GDM1 (cell line): ENCODE data around the gene CD248.
A peak's percentile ranks its signal among the peaks of the same experiment; 100 is the strongest.
"Not testable (repeated sequence)": the region's sequence is repeated elsewhere in the genome, so short reads cannot be mapped to it uniquely, and the experiment has no call there.

ENCODE experiments used
- DNase-seq: peaks from one replicate; lab custom pipeline; 2025; lab: John Stamatoyannopoulos, UW

CD248 gene

DNA sequence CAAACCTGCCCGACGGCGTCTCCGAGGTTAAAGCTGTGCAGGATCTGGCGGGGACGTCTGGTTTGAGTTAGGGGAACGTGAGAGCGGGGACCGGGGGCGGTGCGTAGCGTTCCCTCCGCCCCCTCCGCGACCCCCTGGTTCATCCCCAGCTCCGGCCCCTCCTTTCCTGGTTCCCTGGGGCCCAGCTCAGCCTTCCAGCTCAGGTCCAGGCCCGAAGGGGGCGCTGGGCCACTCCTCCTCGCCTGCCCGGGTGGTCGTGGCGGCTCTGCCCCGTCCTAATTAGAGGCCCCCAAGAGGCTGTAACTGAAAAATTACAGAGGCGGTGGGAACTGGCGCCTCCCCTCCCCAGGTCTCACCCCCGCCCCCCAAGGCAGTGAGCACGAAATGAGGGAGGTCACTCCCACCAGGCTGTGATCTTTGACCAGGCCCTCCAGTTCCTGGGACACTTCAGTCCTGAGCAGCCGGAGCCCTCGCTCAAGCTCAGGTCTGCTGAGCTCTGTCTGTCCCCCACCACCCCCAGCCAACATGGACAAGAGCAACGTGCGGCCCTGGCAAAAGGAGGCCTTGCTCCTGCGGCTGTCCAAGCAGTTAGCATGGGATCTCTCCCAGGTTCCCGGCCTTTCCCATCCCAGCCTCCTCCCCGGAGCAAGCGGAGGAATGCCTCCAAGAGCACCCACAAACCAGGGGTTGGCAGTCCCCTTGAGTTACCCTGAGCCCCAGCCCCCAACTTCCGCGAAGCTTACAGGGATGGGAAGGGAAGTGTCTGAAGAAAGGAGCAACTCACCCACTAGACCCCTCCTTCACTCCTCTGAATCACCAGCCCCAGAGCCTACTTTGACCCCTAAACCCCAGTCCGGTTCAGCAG is 3.3 kb downstream of the CD248 start:
- DNase-seq, result no peak

DNA sequence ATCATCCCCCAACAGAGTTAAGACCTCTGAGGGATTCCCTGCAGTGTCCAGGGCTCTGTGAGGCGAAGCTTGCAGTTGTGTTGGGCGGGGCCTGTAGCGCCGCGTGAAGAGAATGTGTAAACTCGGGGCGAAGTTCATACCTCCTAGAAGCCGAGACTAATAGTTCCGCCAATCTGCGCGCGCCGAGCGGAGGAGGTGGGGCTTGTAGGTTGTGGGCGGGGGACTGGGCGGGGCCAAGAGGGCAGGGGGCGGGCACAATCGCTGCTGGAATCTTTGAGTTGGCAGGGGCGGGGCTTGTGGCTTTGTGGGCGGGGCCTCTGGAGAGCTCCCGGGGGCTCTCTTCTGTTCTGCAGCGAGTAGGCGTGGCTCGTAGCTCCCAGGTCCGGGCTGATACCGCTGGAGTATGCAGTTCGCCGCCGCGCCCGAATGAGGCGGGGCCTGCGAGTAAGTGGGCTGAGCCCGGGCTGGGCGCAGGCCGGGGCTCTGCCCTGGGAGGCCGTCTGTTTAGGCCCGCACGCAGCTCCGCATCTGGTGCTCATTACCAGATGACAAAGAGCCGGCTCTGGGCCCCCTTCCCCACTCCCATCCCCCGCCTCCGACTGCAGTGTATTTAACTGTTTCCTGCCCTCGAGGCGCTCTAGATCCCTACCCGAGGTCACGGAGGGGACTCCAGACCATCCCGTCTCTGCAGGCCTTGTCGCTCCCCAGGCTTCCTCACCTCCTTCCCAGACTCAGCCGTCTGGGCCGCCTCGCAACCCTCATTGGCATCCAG is 4.1 kb downstream of the CD248 start:
- DNase-seq, result peak; percentile 93

DNA sequence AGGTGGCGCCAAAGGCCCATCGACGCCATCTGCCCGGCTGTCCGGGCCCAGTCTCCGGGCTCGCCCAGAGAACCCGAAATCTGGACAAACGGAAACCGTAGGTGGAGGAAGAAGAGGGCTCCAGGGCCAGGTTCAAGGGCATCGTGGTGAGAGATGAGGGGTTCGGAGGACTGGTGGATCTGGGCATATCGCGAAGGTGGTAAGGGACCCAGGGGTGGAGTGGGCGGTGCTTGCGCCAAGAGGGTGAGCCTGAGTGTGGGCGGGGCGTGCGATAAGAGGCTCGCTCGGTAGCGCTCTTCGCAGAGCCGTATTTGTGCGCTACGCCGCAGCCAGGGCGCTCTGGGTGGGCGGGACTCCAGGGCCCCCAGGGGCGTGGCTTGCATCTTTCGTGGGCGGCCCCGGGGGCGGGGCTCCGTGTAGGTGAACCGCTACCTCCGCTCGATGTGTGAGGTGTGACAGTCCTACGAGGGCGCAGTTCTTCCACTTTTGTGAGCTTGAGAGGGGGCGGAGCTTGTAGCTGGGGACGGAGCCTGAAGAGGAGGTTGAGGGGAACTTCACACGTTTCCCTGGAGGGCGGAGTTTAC is 4.8 kb downstream of the CD248 start:
- peak; percentile 77 for DNase-seq

DNA sequence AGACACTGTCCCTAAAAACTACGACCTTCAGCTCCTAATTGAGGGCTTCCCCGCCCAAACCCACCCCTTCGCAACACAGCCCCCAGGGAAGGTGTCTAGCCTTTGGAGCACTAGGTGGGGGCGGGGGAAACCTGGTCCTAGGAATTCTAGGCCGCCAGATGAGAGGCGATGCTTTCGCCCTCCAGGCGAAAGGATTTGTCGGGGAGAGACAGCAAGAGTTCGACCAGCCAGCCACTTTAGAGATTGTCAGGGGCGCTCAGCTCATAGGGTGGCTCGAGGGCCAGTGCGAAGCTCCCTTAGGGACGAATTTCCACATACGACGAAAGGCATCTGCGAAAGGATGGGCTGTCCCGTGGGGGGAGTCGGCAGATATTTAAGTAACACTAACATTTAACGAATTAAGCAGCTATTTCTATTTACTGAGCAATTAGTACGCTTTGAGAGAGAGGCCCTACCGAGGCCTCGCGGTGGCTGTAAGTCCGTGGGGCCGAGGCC is 5.3 kb downstream of the CD248 start:
- no peak for DNase-seq

DNA sequence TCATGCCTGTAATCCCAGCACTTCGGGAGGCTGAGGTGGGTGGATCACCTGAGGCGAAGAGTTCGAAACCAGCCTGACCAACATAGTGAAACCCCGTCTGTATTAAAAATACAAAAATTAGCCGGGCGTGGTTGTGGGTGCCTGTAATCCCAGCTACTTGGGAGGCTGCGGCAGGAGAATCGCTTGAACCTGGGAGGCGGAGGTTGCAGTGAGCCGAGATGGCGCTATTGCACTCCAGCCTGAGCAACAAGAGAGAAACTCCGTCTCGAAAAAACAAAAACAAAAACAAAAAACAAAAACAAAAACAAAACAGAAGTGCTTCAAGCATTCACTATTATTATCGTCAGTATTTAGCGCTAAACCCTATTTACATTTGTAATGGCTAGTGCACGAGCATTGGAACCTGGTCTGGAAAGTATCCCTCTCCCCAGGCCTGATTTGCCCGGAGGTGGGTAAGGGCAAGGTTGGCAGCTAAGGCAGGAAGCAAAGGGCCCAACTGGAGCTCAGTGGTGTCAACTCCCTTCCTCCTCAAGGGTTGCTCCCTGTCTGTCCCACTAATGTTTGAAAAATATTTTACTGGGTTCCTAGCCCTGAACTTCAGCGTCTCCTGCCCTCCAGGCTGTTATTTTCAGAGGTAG is 5.9 kb downstream of the CD248 start:
- DNase-seq, result not testable (repeated sequence)

DNA sequence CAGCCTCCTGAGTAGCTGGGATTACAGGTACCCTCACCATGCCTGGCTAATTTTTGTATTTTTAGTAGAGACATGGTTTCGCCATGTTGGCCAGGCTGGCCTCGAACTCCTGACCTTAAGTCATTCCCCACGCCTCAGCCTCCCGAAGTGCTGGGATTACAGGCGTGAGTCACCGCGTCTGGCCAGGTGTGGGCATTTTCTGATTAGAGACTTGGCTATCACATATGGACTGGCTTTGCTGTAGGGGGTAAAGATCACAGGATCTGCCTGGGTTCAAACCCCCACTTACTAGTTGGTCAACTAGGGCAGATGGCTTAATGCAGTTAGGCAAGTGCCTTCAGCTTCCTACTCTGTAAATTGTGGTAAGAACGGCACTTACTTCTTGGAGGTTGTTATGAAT is 6.5 kb downstream of the CD248 start:
- DNase-seq, result no peak

DNA sequence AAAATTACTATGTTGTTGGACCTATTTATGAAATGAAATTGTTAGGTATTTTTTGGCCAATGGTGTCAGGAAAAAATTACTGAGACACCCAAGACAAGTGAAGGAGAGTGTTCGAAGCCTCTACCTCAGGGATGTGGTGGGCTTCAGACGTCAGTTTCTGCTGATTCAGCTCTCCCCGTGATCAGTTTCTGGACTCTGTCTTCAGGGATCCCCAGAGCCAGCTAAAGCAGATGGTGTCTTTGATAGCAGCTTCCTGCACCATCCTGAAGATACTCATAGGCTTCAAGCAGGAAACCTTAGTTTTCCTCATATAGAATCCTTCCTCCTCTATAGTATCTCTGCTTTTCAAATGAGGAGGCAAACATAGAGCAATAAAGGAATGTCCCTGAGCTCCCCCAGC is 7.4 kb downstream of the CD248 start:
- DNase-seq, result no peak

DNA sequence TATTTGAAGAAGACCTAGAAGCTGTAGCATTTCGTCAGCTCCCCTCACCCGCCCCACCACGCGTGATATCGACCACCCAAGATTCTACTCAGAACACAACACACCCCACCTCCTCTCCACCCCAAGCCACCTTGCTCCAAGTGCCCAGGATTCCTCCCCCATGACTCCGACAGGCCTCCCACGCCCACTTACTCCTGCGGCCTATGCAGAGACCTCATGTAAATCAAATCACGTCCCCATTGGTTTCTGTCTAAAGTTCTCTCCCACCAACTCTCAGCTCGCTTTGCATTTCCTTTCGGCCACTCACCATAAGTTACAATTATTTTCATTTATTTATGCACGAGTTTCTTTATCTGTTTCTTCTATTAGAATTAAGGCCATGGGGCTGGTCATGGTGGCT is 14.2 kb downstream of the CD248 start:
- no peak for DNase-seq

DNA sequence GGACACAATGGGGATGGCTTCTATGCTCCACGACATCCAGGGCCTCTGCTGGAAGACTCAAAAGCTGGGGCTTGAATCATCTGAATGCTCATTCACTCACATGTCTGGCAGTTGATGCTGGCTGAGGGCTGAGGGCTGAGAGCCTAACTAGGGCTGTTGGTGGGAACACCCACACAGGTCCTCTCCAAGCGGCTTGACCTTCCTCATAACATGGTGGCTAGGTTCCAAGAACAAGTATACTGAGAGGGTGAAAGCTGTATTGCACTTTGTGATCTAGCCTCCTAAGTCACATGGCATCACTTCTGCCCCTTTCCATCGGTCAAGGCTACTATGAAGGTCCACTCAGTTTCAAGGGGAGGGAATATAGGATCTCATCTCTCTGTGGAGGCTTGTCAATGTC is 17.7 kb downstream of the CD248 start:
- no peak for DNase-seq

DNA sequence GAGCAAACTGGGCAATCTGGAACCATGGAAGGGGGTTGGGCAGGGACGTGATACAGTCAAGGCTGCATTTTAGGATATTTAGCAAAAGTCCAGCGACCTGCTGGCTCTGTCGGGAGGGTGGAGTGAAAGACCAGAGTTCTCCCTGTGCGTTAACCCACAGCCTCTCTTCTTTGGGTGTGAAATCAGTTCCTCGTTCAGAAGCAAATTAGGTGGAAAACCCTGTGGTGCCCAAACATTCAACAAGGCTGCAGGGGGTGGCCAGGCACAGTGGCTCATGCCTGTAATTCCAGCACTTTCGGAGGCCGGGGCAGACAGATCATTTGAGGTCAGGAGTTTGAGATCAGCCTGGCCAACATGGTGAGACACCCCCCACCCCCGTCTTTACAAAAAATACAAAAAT is 19.2 kb downstream of the CD248 start:
- no peak for DNase-seq

DNA sequence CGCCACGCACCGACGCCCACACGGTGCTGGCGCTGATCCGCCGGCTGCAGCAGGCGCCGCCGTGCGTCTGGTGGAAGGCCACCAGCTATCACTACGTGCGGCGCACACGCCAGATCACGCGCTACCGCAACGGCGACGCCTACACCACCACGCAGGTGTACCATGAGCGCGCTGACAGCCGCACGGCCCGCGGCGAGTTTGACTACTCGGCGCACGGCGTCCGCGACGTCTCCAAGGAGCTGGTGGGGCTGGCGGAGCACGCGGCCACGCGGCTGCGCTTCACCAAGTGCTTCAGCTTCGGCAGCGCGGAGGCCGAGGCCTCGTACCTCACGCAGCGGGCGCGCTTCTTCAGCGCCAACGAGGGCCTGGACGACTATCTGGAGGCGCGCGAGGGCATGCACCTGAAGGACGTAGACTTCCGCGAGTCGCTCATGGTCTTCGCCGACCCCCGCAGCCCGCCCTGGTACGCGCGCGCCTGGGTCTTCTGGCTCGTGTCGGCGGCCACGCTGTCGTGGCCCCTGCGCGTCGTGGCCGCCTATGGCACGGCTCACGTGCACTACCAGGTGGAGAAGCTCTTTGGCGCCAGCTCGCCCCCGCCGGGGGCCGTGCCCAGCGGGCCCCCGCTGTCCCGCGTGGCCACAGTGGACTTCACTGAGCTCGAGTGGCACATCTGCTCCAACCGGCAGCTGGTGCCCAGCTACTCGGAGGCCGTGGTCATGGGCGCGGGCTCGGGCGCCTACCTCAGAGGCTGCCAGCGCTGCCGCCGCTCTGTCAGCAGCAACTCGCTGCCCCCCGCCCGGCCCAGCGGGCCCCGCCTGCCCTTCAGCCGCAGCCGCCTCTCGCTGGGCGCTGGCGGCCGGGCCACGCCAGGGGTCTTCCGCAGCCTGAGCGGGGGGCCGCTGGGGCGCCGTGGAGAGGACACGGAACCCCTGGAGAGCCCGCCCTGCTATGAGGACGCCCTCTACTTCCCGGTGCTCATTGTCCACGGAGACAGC is 21.9 kb downstream of the CD248 start:
- DNase-seq, result no peak

DNA sequence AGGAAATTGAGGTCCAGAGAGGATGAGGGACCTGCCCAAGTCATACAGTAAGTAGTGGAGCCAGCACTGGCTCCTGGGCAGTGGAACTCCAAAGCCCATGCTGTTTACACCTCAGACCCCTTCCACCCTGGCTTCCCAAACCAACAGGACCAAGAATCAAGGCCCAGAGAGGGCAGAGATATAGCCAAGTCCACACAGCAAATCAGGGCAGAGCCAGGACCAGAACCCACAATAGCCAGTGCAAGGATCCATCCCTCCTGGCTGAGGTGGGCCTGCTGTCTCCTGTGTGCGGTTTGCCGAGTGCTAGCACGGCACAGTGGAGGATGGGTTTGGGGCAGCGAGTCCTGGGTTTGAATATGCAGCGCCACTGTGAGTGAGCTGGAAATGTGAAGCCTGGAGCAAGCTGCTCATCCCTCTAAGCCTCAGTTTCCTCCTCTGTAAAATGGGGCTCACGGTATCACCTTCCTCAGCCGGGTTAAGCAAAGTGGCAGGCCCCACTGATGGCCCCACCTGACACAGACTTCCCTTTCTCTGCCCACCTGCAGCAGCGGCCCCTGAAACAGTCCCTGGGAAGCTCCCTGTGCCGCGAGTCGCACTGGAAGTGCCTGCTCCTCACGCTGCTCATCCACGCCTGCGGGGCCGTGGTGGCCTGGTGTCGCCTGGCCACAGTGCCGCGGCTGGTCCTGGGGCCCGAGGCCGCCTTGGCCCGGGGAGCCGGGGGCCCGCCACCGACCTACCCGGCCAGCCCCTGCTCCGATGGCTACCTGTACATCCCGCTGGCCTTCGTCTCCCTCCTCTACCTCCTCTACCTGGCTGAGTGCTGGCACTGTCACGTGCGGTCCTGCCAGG is 22.8 kb downstream of the CD248 start:
- no peak for DNase-seq

DNA sequence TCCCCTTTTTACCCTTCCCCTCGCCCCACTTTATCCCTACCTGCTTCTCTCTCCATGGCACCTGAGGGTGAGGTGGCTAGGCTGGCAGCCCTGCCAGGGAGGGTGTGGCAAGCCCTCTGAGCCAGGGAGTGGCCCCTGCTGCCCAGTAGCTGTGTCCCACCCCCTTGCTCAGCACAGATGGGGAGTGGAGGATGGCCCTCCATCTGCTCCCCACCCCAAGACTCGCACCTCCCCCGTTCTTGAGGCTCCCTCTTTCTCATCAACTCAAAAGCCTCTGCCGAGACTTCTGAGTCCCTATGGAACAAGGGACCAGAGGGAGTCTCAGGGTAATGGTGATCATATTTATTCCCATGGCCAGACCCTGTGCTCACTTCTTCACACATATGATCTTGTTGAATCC is 23.5 kb downstream of the CD248 start:
- no peak for DNase-seq

DNA sequence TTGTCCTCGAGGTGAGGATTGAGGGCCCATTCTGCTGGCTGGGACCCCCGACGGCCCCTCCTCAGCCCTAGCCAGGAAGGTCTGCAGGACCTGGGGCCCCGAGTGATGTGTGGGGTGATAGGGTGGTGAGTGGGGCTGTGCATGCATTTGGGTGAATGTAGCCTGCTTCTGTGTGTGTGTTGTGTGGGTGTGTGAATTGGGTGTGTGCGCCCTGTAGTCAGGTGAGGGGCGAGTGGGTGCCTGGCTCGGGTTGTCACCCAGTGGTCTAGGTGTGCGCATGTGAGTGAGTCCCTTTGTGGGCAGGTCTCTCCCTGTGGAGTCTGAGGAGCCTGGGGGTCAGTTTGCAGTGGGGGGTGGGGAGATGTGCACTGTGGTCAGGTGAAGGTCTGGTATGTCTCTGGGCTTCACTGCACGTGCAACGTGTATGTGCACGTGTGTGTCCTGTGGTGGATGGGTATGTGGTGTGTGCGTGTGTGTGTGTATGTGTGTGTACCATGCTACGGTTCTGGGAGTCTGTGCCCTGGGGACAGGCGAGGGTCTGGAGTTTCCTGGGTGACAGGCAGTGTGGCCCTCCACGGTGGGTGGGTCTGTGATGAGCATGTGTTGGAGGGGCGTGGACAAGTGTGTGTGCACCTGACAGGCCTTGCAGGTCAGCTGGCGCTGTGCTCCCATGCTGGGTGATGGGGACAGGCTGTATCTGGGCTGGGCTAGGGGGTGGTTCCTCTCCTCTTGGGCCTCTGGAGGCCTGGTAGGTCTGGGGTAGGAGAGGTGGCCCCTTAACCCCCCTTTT is 24.1 kb downstream of the CD248 start:
- DNase-seq, result no peak

DNA sequence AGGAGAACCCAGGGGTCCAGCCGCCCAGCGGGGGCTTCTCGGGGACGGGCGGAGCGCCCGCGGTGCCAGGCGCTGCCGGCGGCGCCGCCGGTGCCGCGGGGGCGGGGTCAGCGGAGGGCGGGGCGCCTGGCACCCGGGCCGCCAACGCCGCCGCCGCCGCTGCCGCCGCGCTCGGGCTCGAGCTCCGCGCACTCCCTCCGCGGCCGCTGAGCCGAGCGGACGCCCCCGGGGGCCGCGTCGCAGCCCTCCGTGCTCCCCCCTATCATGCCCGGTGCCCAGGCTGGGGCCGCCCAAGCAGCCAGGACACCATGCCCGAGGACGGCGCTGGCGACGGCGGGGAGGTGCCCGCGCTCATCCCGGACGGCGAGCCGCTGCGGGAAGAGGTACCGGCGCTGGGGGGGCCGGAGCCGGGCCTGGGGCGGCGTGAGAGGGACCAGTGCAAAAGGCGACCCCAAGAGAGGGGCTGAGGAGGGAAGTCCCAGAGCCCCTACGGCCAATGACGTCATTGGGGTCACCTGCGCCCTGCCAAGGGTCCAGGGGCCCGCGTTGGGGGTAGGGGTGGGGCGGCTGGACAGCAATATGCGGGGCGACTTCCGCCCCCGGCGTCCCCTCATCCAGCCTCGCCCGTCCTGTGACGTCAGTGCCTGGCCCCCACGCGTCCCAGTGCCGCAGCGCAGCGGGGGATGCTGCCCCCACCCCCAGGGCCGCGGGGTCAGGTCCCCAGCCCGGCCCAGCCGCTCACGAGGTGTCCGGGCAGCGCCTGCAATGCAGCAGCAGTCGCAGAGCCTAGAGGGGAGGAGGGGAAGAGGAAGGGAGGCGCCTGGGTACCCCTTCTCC is 24.9 kb downstream of the CD248 start, which contains the start of gene TMEM151A:
Gene TMEM151A, plus strand, starts transcription at position 189 of the 837 bp plus-strand sequence. Its CDS starts 120 bp downstream, at position 309.
- DNase-seq, result no peak

DNA sequence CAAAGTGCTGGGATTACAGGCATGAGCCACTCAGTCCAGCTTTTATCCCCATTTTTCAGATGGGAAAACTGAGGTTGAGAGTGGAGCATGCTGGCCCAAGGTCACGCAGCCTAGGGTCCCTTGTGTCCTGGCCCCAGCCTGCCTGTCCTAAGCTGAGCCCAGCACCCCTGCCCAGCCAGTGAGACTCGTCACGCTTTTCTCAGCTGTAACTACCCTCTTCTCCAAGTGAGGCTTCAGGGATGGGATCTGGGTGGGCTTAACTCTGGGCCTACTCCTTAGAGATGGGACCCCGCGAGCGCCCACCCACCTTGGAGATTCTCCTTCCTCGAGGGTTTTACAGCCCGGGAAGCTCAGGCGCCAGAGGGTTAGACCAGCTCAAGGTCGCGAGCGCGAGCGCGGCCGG is 25.5 kb downstream of the CD248 start:
- no peak for DNase-seq

DNA sequence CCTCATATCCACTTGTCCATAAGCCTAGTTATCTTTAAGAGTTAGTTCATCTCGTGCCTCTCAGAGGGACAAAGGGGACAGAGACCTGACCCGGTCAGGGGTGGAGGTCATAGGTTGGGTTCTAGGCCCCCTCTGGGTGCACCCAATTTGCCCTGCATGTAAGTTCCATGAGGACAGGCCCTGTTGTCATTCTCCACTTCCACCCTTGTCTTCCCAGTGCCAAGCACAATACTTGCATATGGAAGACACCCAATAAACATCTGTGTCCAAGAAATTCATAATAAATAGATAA is 26.6 kb downstream of the CD248 start:
- no peak for DNase-seq

DNA sequence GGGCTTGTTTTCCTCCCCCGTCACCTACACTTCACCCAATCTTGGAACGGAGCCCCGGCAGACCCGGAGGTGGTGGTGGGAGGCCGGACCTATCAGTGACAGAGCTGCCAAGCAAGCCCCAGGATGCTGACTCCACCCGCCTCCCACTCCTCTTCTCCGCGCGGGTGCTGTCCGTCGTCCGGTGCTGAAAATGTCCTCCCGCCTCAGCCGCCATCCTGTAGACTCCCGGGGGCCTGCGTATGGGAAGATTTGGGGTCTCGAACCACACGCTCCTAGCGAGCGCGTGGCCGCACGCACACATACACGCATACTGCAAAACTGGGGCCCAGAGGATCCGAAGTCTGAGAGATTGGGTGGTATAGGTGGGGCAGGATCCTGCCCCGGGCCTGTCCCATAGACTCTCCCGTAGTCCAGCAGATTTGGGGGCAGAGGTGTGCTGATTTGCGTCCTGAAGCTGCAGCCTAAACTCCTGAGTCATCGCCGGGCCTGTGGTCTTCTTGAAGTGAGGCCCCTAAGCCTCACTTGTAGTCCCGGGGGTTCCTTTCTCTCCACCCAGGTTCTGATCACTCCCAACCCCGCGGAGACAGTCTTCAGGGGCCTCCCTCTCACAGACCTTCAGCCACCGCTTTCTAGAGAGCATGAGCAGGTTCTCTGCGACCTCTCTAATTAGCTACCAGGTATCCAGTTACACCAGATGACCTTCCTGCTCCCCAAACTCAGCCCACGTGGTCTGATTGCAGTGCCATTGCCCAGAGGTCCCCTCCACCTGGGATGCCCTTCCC is 27.1 kb downstream of the CD248 start:
- DNase-seq, result peak; percentile 66
